GM19468 (cell line): Measurements from ENCODE around the gene DOK7.

Experiments used
- ATAC-seq: cut with Tn5 transposase; IDR thresholded peaks from one replicate; pipeline ENCODE4 v1.9.1; 2021; ENCODE audit warnings: mild to moderate bottlenecking, moderate library complexity, moderate number of reproducible peaks; ENCODE audit not compliant: unreplicated experiment; ENCODE audit errors: extremely low read depth

The DOK7 gene

GRCh38 chr4:3461515-3462291, 1.4 kb upstream of the DOK7 start:
- no peak for ATAC-seq

- no peak for ATAC-seq
These were observed 751 bp upstream of the DOK7 start for GRCh38 chr4:3462321-3462789.

DNA sequence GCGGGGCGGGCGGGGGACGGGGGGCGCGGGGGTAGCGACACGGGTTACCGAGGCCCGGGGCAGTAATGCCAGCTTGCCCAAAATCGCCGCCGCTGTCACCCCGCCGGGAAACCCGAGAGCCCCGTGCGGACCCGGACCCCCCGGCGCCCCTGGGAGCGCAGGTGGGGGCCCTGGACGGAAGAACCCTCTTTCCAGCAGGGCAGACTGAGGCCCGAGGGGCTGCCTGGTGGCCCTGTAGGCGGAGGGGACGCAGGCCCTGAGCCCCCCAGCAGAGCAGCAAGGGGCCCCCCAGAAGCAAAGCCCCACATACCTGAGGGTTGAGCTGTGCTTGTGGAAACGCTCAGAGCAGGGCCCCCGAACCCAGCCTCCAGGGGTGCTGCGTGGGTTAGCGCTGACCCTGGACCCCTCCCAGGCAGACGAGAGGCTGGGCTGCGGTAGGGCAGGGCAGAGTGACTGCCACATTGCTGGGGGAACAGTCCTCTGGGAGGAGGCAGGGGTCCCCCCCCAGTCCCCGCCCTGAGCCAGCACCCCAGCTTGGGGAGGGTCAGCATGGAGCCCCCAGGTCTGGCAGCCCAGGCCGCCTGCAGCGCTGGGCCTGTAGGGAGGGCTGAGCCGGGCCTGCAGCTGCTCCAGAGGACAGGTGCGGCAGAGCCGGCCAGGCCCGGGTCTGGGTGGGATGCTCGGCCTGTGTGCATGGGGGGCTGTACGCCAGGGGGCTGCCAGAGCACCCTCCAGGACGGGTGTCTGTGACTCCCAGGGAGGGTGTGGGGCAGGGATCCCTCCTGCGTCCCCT, 646 bp downstream of the DOK7 start:
- ATAC-seq = no peak

- no peak for ATAC-seq
These were observed 1.3 kb downstream of the DOK7 start for GRCh38 chr4:3464349-3464905.

DNA sequence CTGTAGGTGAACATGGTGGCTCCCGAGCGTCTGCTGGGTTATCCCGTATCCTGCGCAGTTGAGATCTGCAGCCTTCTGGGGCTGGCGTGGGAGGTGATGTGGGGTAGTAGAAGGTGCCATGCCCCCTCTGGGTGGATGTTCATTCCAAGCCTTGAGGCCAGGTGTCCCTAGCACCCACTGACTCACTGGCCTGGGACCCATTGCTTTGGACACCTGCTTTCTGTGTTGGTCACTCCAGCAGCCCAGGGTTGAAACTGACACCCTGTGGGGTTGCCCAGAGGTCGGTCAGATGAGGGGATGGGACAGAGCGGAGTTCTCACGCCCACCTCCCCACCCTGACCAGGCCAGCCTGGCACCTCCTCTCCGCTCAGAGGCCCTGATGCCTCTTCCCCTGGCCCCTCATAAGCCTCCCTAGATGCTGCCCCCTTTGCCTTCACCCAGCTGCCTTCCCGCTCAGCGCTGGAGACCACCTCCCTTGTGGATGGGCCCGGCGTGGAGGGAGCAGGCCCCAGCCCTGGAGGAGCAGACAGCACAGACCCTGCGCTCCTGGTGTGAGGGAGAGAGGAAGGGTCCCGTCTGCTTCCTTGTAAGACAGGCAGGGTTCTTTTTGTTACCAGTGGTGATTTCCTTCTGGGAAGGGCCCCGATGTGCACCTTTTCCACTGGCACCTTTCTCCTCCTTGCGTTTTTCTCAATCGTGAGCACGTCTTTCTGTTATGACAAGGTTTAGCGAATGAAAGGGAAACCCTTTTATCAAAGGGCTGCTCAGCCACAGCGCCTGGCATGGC, 2.0 kb downstream of the DOK7 start:
- no peak for ATAC-seq

- ATAC-seq = no peak
These were observed 2.9 kb downstream of the DOK7 start for GRCh38 chr4:3465698-3466671.

DNA sequence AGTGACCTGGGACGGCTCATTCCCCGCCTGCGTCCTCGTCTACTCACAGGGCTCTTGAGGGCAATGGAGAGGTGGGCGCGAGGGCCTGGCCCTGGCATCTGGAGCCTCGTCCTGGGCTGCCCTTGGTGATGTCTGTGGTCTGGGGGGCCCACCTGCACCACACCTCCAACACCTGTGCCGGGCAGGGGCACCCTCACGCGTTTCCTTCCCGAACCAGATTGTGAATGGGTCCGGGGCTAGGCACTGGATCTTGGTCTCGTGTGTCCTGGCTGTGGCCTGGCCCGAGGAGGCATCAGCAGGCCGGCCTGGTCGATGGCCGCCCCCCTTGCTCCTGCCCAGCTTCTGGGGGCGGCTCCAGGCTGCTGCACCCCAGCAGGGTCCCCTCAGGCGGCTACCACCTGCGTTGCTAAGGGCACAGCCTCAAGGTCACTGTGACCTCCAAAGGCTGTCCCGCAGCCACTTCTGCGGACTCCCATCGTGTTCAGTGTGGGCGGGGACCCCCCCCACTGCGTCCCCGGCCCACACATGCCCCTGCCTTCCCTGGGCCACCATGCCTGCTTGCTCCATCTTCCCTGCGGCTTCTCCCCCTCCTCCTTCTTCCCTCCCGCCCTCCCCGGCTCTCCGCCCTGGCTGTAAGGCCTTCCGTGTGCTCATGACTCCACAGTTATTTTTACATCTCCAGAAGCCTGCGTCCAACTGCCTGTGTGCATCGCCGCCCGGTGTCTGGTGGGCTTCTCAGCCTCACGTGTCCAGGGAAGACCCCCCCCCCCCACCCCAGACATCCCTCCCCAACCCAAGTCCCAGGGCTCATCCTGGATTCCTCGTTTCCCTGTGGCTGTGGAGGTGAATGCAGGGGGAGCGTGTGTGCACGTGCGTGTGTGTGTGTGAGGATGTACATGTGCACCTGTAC, 3.8 kb downstream of the DOK7 start:
- no peak for ATAC-seq

- no peak for ATAC-seq
These were observed 4.5 kb downstream of the DOK7 start for GRCh38 chr4:3467601-3468031.

- no peak for ATAC-seq
These were observed 5.0 kb downstream of the DOK7 start for GRCh38 chr4:3468154-3468553.

DNA sequence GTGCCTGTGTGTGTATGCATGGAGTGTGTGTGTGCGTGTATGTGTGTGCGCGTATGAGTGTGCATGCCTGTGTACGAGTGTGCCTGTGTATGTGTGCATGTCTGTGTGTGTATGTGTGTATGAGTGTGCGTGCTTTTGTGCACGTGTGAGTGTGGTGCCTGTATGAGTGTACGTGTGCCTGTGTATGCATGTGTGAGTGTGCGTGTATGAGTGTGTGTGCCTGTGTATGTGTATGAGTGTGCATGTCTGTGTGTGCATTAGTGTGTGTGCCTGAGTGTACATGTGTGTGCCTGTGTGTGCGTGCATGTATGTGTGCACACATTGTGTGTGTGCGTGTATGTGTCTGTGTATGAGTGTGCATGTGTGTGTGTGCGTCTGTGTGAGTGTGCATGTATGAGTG, 5.7 kb downstream of the DOK7 start:
- no peak for ATAC-seq

DNA sequence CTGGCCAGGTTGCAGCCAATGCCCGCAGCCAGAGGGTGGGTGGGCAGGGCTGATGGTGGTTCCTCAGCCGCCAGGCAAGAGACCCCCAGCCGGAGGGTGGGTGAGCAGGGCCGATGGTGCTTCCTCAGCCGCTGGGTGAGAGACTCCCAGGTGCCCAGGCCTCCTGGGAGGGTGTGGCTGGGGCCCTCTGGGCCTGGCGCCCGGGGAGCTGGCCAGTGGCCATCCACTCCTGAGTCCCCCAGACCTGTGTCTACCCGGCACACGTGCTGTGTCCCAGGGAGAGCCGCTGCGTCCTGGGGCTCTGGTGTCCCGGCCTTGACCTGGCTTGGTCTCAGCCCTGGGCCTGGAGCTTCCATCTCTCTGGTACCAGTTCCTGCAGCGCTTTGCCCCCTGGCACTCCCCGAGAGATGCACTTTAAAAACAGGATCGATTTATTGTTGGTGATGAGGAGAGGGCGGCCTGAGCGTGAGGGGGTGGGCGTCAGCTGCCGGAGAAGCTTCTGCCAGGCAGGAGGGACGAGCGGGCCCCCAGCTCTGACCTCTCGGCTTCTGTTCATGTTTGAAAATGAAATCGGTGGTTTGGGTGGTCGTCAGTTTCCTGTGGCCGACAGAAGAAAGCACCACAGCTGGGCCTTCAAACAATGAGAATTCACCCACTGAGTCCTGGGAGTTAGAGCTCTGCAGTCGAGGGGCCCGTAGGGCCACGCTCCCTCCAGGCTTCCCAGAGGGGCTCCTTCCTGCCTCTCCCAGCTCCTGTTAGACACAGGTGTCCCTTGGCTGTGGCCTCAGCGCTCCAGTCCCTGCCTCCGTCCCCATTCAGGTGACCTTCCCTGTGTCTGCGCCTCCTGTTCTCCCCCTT, 6.5 kb downstream of the DOK7 start:
- ATAC-seq = no peak

- ATAC-seq = no peak
These were observed 7.4 kb downstream of the DOK7 start for GRCh38 chr4:3470244-3471097.

- no peak for ATAC-seq
These were observed 8.1 kb downstream of the DOK7 start for GRCh38 chr4:3471098-3471760.

DNA sequence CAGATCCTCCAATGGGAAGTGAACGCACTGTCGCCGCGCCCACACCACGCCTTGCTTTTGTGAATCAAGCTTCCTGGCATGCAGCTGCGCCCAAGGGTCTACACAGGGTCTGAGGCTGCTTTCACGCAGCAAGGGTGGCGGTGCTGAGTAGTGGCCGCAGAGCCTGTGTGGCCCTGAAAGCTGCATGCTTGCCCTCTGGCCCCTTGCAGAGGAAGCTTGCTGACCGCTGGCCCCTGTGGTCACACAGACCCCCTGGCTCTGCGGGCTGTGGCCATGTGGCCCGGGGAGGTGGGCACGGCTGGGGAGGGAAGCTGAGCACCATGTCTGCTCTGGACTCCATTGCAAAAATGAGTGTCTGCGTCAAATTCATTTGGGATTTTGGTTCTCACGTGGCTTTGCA, 8.8 kb downstream of the DOK7 start:
- no peak for ATAC-seq

- ATAC-seq = no peak
These were observed 9.5 kb downstream of the DOK7 start for GRCh38 chr4:3472411-3473141.
